ENCODE data around the gene RBM17. TPM values are rescaled to one million over a fixed set of nuclear protein-coding genes. Genes with fewer than 3 reads are reported as not detected.

Gene RBM17
- total RNA-seq, 1 experiment from 2014 or later = 128 TPM

GRCh38 chr10:6151087-6151977 is 62.5 kb downstream of the RBM17 start:
- ChIA-PET CTCF (interaction anchor here (0.6 to 5.4 kb wide), 15 partner anchors 8 to 258 kb away, joined by 3 to 33 read pairs (median 4); no protein-coding TSS in a partner anchor), POLR2A (no interaction called here)
- Mint-ChIP-seq H3K4me3 (ENCODE audit: unreplicated experiment) (no peak overlapping the region), H3K27me3 (ENCODE audit: insufficient read depth, unreplicated experiment) (no peaks in the 10 kb centered on the region), H3K27ac (ENCODE audit: low read depth, unreplicated experiment) (no peak overlapping the region), H3K36me3 (ENCODE audit: insufficient read depth, unreplicated experiment) (peaks cover 17% of the 10 kb centered on the region), H3K9me3 (ENCODE audit: unreplicated experiment) (no peaks in the 10 kb centered on the region), H3K4me1 (ENCODE audit: insufficient read depth, unreplicated experiment) (peaks cover 6% of the 10 kb centered on the region)
- TF ChIP-seq, protein P1, sequence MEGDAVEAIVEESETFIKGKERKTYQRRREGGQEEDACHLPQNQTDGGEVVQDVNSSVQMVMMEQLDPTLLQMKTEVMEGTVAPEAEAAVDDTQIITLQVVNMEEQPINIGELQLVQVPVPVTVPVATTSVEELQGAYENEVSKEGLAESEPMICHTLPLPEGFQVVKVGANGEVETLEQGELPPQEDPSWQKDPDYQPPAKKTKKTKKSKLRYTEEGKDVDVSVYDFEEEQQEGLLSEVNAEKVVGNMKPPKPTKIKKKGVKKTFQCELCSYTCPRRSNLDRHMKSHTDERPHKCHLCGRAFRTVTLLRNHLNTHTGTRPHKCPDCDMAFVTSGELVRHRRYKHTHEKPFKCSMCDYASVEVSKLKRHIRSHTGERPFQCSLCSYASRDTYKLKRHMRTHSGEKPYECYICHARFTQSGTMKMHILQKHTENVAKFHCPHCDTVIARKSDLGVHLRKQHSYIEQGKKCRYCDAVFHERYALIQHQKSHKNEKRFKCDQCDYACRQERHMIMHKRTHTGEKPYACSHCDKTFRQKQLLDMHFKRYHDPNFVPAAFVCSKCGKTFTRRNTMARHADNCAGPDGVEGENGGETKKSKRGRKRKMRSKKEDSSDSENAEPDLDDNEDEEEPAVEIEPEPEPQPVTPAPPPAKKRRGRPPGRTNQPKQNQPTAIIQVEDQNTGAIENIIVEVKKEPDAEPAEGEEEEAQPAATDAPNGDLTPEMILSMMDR (IDR thresholded peaks at IDR 0.05; ENCODE audit: unreplicated experiment) = peak; percentile 66
- intact Hi-C loops (cut with micrococcal nuclease) = loop anchor here (1.0 kb wide), 1 partner anchor 42 kb away; no protein-coding TSS in a partner anchor
- peak; percentile 43 for DNase-seq (ENCODE audit: unreplicated experiment)
- no TSS peak for BruUV-seq (replicated peaks)

DNA sequence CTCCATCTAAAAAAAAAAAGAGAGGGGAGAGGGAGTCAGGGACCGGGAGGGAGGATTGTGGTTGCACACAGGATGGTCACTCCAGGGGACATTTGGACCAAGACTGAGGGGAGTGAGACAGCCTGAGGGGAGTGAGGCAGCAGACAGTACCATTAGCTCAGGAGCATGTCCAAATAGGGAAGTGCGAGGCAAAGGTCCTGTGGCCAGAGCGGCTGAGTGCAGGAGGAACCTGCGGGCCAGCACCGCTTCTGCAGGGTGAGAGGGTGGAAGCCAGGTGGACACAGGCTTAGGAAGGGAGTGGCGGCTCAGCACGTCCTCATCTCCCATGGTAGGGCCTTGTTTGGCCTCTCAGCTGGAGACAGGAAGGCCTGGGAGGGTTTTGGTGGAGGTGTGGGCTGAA is 65.0 kb downstream of the RBM17 start:
- H3K4me1 Mint-ChIP-seq (ENCODE audit: insufficient read depth, unreplicated experiment) = peaks cover 5% of the 10 kb centered on the region
- no peak overlapping the region for H3K27ac Mint-ChIP-seq (ENCODE audit: low read depth, unreplicated experiment)
- ChIA-PET CTCF (interaction anchor here (0.7 to 5.4 kb wide), 3 partner anchors 31 to 247 kb away, joined by 3 to 33 read pairs (median 4); no protein-coding TSS in a partner anchor), POLR2A (interaction anchor here (2.1 kb wide), 1 partner anchor 9 kb away, joined by 9 read pairs; no protein-coding TSS in a partner anchor)
- no peaks in the 10 kb centered on the region for H3K9me3 Mint-ChIP-seq (ENCODE audit: unreplicated experiment)
- TF ChIP-seq, protein P1 (IDR thresholded peaks at IDR 0.05; ENCODE audit: unreplicated experiment) = no peak
- BruUV-seq (replicated peaks) = no TSS peak
- H3K4me3 Mint-ChIP-seq (ENCODE audit: unreplicated experiment) = no peak overlapping the region
- intact Hi-C loops (cut with micrococcal nuclease) = no loop called here
- H3K27me3 Mint-ChIP-seq (ENCODE audit: insufficient read depth, unreplicated experiment) = no peaks in the 10 kb centered on the region
- peaks cover 12% of the 10 kb centered on the region for H3K36me3 Mint-ChIP-seq (ENCODE audit: insufficient read depth, unreplicated experiment)
- no peak for DNase-seq (ENCODE audit: unreplicated experiment)

DNA sequence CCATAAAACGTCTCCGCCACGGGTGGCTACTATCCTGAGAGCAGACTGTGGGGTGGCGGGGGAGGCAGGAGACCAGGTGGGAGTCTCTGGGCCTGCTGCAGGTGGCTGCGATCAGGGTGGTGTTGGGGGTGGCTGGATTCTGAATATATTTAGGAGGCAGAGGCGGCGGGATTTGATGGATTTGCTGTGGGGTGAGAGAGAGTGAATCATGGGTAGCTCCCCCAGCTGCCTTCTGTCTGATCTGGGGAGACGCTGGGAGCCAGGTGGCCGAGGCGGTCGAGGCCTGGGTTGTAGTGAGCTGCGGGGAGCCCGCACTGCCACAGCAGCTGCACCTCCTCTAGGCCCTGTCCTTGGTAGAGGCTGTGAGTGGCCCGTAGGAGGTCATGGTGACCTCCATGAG is 65.7 kb downstream of the RBM17 start:
- ChIA-PET POLR2A (interaction anchor here (2.1 kb wide), 1 partner anchor 9 kb away, joined by 9 read pairs; no protein-coding TSS in a partner anchor), CTCF (interaction anchor here (0.6 to 5.4 kb wide), 2 partner anchors 45 to 65 kb away, joined by 3 to 33 read pairs; no protein-coding TSS in a partner anchor)
- peak overlapping the region; percentile 66 for H3K27ac Mint-ChIP-seq (ENCODE audit: low read depth, unreplicated experiment)
- no peak overlapping the region for H3K4me3 Mint-ChIP-seq (ENCODE audit: unreplicated experiment)
- no peaks in the 10 kb centered on the region for H3K27me3 Mint-ChIP-seq (ENCODE audit: insufficient read depth, unreplicated experiment)
- BruUV-seq (replicated peaks) = no TSS peak
- intact Hi-C loops (cut with micrococcal nuclease) = no loop called here
- peaks cover 5% of the 10 kb centered on the region for H3K4me1 Mint-ChIP-seq (ENCODE audit: insufficient read depth, unreplicated experiment)
- TF ChIP-seq, protein P1 (IDR thresholded peaks at IDR 0.05; ENCODE audit: unreplicated experiment) = no peak
- H3K36me3 Mint-ChIP-seq (ENCODE audit: insufficient read depth, unreplicated experiment) = peaks cover 12% of the 10 kb centered on the region
- DNase-seq (ENCODE audit: unreplicated experiment) = no peak
- no peaks in the 10 kb centered on the region for H3K9me3 Mint-ChIP-seq (ENCODE audit: unreplicated experiment)

- Mint-ChIP-seq H3K36me3 (ENCODE audit: insufficient read depth, unreplicated experiment) (peaks cover 8% of the 10 kb centered on the region), H3K27me3 (ENCODE audit: insufficient read depth, unreplicated experiment) (no peaks in the 10 kb centered on the region), H3K27ac (ENCODE audit: low read depth, unreplicated experiment) (peak overlapping the region; percentile 85), H3K9me3 (ENCODE audit: unreplicated experiment) (no peaks in the 10 kb centered on the region), H3K4me3 (ENCODE audit: unreplicated experiment) (no peak overlapping the region), H3K4me1 (ENCODE audit: insufficient read depth, unreplicated experiment) (peaks cover 6% of the 10 kb centered on the region)
- no TSS peak for BruUV-seq (replicated peaks)
- TF ChIP-seq, protein P1 (IDR thresholded peaks at IDR 0.05; ENCODE audit: unreplicated experiment) = no peak
- ChIA-PET CTCF (interaction anchor here (0.7 kb wide), 1 partner anchor 27 kb away, joined by 3 read pairs; no protein-coding TSS in a partner anchor), POLR2A (no interaction called here)
- no peak for DNase-seq (ENCODE audit: unreplicated experiment)
- intact Hi-C loops (cut with micrococcal nuclease) = no loop called here
Measured at GRCh38 chr10:6158276-6158675, 69.4 kb downstream of the RBM17 start.
